SK-N-SH (cell line): ENCODE results near the gene AGAP1. TPM values are rescaled to one million over a fixed set of nuclear protein-coding genes. Genes with fewer than 3 reads are reported as not detected.

Experiments used
- CTCF ChIA-PET: fragments of 300-600, 350-600 bp; formaldehyde crosslinking; extraction: SDS; loops from one replicate; lab custom pipeline; 2021; lab: Yijun Ruan, JAX
- POLR2A ChIA-PET: fragments of 350-600 bp; sonication (Branson Sonifier 250); formaldehyde crosslinking; extraction: SDS; loops from one replicate; lab custom pipeline; 2020; ENCODE audit warnings: antibody characterized with exemption, inconsistent platforms; lab: Yijun Ruan, JAX
- DNase-seq: peaks from one replicate; pipeline ENCODE4 v3.0.0; 2012
- H2AFZ ChIP-seq: fragments of 200-600 bp; sonication (generic); 2 replicates; pipeline ENCODE4 v1.8.1; 2016; ENCODE audit warnings: antibody characterized with exemption, mild to moderate bottlenecking, low read depth
- H3F3A ChIP-seq: fragments of 200-600 bp; sonication (generic); replicated peaks from 2 replicates; pipeline ENCODE3; 2016; ENCODE audit warnings: antibody characterized with exemption, mild to moderate bottlenecking; ENCODE audit not compliant: insufficient read depth
- H3K27ac ChIP-seq, 2 experiments: fragments of 200-500 bp in 1 of 2; fragments of 200-600 bp in 1 of 2; sonication (Bioruptor generic) in 1 of 2; sonication (generic), shearing (Covaris generic) in 1 of 2; 2 replicates each; pipeline versions ENCODE4 v1.5.1 to v1.6.1; 2014 to 2016; ENCODE audit warnings: low read depth in 2 of 2, inconsistent platforms in 1 of 2, low read length in 1 of 2, mild to moderate bottlenecking in 1 of 2, mixed read lengths in 1 of 2
- H3K27me3 ChIP-seq: fragments of 200-600 bp; sonication (generic), shearing (Covaris generic); 2 replicates; pipeline ENCODE4 v1.6.1; 2016; ENCODE audit warnings: mixed run types; ENCODE audit not compliant: insufficient read depth
- H3K36me3 ChIP-seq, 2 experiments: fragments of 200-500 bp in 1 of 2; fragments of 200-600 bp in 1 of 2; sonication (Bioruptor generic) in 1 of 2; sonication (generic) in 1 of 2; replicated peaks in 1 of 2; 2 replicates each; pipeline versions ENCODE3 to v1.5.1; 2014 to 2016; ENCODE audit warnings: low read length in 1 of 2, mild to moderate bottlenecking in 1 of 2; ENCODE audit not compliant: insufficient read depth in 2 of 2, control insufficient read depth in 1 of 2
- H3K4me1 ChIP-seq, 2 experiments: fragments of 200-500 bp in 1 of 2; fragments of 200-600 bp in 1 of 2; sonication (Bioruptor generic) in 1 of 2; sonication (generic), shearing (Covaris generic) in 1 of 2; 2 replicates each; pipeline versions ENCODE4 v1.5.1 to v1.6.1; 2014 to 2016; ENCODE audit warnings: low read depth in 1 of 2, low read length in 1 of 2, mixed run types in 1 of 2; ENCODE audit not compliant: insufficient read depth in 2 of 2, control insufficient read depth in 1 of 2
- H3K4me2 ChIP-seq: fragments of 200-600 bp; sonication (generic), shearing (Covaris generic); 2 replicates; pipeline ENCODE4 v1.6.1; 2017; ENCODE audit warnings: mixed run types
- H3K4me3 ChIP-seq, 2 experiments: fragments of 200-500 bp in 1 of 2; fragments of 200-600 bp in 1 of 2; sonication (Bioruptor generic) in 1 of 2; sonication (generic), shearing (Covaris generic) in 1 of 2; 2 replicates each; pipeline versions ENCODE4 v1.5.1 to v1.8.1; 2014 to 2016; ENCODE audit warnings: low read depth in 2 of 2, inconsistent platforms in 1 of 2, low read length in 1 of 2, mild to moderate bottlenecking in 1 of 2, mixed read lengths in 1 of 2, moderate library complexity in 1 of 2
- H3K79me2 ChIP-seq: fragments of 200-600 bp; sonication (generic); 2 replicates; pipeline ENCODE4 v1.8.1; 2017; ENCODE audit warnings: mild to moderate bottlenecking; ENCODE audit not compliant: insufficient read depth
- H3K9ac ChIP-seq: fragments of 200-600 bp; sonication (generic); 2 replicates; pipeline ENCODE4 v1.6.1; 2017; ENCODE audit warnings: mixed run types
- H3K9me2 ChIP-seq: fragments of 200-600 bp; sonication (generic); 2 replicates; pipeline ENCODE4 v1.6.1; 2017; ENCODE audit warnings: mixed run types
- H3K9me3 ChIP-seq: fragments of 200-600 bp; sonication (generic); 2 replicates; pipeline ENCODE4 v1.6.1; 2017; ENCODE audit warnings: mixed run types, mild to moderate bottlenecking, moderate library complexity
- H4K20me1 ChIP-seq: fragments of 200-600 bp; sonication (generic); 2 replicates; pipeline ENCODE4 v1.6.1; 2017; ENCODE audit warnings: mild to moderate bottlenecking, mixed run types; ENCODE audit not compliant: insufficient read depth
- CHD2 ChIP-seq: fragments of 150-350 bp; IDR thresholded peaks from 2 replicates; pipeline ENCODE4 v1.6.1; 2018; ENCODE audit warnings: low read length; ENCODE audit not compliant: partially characterized antibody
- ELF1 ChIP-seq: IDR thresholded peaks from 2 replicates; pipeline ENCODE4 v1.4.0; 2012
- GATA2 ChIP-seq: sonication (generic); formaldehyde crosslinking; IDR thresholded peaks from 2 replicates; pipeline ENCODE4 v1.5.0; 2020; ENCODE audit warnings: mild to moderate bottlenecking, missing genetic modification reagents
- IRF3 ChIP-seq: fragments of 150-350 bp; IDR thresholded peaks from 2 replicates; pipeline ENCODE4 v1.6.1; 2016; ENCODE audit warnings: mild to moderate bottlenecking, low read depth, low read length
- JUND ChIP-seq: IDR thresholded peaks from 2 replicates; pipeline ENCODE4 v1.4.0; 2012
- MEF2A ChIP-seq: IDR thresholded peaks from 2 replicates; pipeline ENCODE4 v1.4.0; 2012; ENCODE audit warnings: low read depth, borderline replicate concordance
- MXI1 ChIP-seq: IDR thresholded peaks from 2 replicates; pipeline ENCODE4 v1.6.1; 2012; ENCODE audit warnings: mild to moderate bottlenecking, low read depth, low read length, improper control_type of control experiment
- NFIC ChIP-seq: IDR thresholded peaks from 2 replicates; pipeline ENCODE4 v1.4.0; 2012; ENCODE audit warnings: borderline replicate concordance
- PBX3 ChIP-seq: IDR thresholded peaks from 2 replicates; pipeline ENCODE4; 2012
- RCOR1 ChIP-seq: fragments of 150-350 bp; IDR thresholded peaks from 2 replicates; pipeline ENCODE4 v1.6.1; 2017; ENCODE audit warnings: antibody characterized with exemption, low read length
- RXRA ChIP-seq: IDR thresholded peaks from 2 replicates; pipeline ENCODE4 v1.4.0; 2012; ENCODE audit warnings: low read depth, mild to moderate bottlenecking, borderline replicate concordance
- SMC3 ChIP-seq: IDR thresholded peaks from 2 replicates; pipeline ENCODE4 v1.6.1; 2012; ENCODE audit warnings: low read depth, low read length, improper control_type of control experiment
- TEAD4 ChIP-seq: IDR thresholded peaks from 2 replicates; pipeline ENCODE4 v1.4.0; 2012; ENCODE audit warnings: mild to moderate bottlenecking, borderline replicate concordance; ENCODE audit not compliant: insufficient read depth
- USF2 ChIP-seq: fragments of 150-350 bp; IDR thresholded peaks from 2 replicates; pipeline ENCODE4 v1.6.1; 2017; ENCODE audit warnings: antibody characterized with exemption, low read length, low read depth, borderline replicate concordance
- YY1 ChIP-seq: IDR thresholded peaks from 2 replicates; pipeline ENCODE4 v1.4.0; 2012; ENCODE audit warnings: low read depth, mild to moderate bottlenecking
- ZBTB33 ChIP-seq: IDR thresholded peaks from 2 replicates; pipeline ENCODE4 v1.4.0; 2012; ENCODE audit warnings: low read depth, borderline replicate concordance
- WGBS: methylation state at CpG from one replicate; pipeline ENCODE4 v1.1.6; 2017; ENCODE audit warnings: low lambda C conversion rate; 5-methylcytosine and 5-hydroxymethylcytosine counted together
- polyA plus RNA-seq, 3 experiments: library from polyadenylated mRNA; depleted of rRNA; stranded (reverse); fragments of >200 nt; gene quantifications; 2 replicates each; pipeline ENCODE4 v1.2.3, GENCODE V29; 2012

AGAP1 gene
- polyA plus RNA-seq, 1 of the 3 experiments (the other 2 are of a cell fraction) = 8.8 TPM

GRCh38 chr2:235851828-235852525 is 358.1 kb downstream of the AGAP1 start:
- POLR2A ChIA-PET = no interaction called here
- WGBS = 95% methylated on average over 26 of the region's 26 CpGs
- Histone ChIP-seq H4K20me1 (no peaks in the 10 kb centered on the region), H3K4me1 (peaks cover 0 to 3% of the 10 kb centered on the region in 2 experiments; a peak in 1 of 4 replicates), H3K36me3 (no peaks in the 10 kb centered on the region), H3K4me3 (no peak overlapping the region), H3K9me2 (no peaks in the 10 kb centered on the region), H2AFZ (no peak overlapping the region), H3K4me2 (no peak overlapping the region), H3K79me2 (no peaks in the 10 kb centered on the region), H3K27ac (no peak overlapping the region), H3K27me3 (no peaks in the 10 kb centered on the region), H3K9me3 (no peaks in the 10 kb centered on the region), H3F3A (no peaks in the 10 kb centered on the region), H3K9ac (no peak overlapping the region)
- TF ChIP-seq MXI1 (no peak), TEAD4 (no peak)
- peak; percentile 51 for DNase-seq
- CTCF ChIA-PET = interaction anchor here (0.6 to 1.6 kb wide), 3 partner anchors 60 to 69 kb away, joined by 3 read pairs; no protein-coding TSS in a partner anchor

- TF ChIP-seq SMC3 (no peak), NFIC (no peak), CHD2 (no peak), GATA2 (CRISPR knock-in tag) (0 out of 2 replicates have a peak, but pooled peaks have one; percentile 51), JUND (no peak), RCOR1 (peak; percentile 70; the same call in 1 of the 2 replicates), ELF1 (no peak), PBX3 (no peak), USF2 (no peak), MXI1 (0 out of 2 replicates have a peak, but pooled peaks have one; percentile 46), YY1 (no peak), IRF3 (no peak), MEF2A (no peak), TEAD4 (no peak), ZBTB33 (no peak), RXRA (no peak)
- no peak overlapping the region for H3K9ac ChIP-seq
- CTCF ChIA-PET = interaction anchor here (0.8 kb wide), 1 partner anchor 70 kb away, joined by 3 read pairs; no protein-coding TSS in a partner anchor
Observed at GRCh38 chr2:235852526-235852920, 358.7 kb downstream of the AGAP1 start.

More at GRCh38 chr2:235852526-235852920, 358.7 kb downstream of the AGAP1 start:
- H3K27me3 ChIP-seq = no peaks in the 10 kb centered on the region
- H3K4me1 ChIP-seq = peaks cover 0 to 3% of the 10 kb centered on the region in 2 experiments; a peak in 1 of 4 replicates
- H3K79me2 ChIP-seq = no peaks in the 10 kb centered on the region
- WGBS = 74% methylated on average over 11 of the region's 11 CpGs
- H3K4me2 ChIP-seq = no peak overlapping the region
- H3K27ac ChIP-seq = no peak overlapping the region
- H2AFZ ChIP-seq = no peak overlapping the region
- DNase-seq = peak; percentile 81
- no peaks in the 10 kb centered on the region for H4K20me1 ChIP-seq
- no peaks in the 10 kb centered on the region for H3K9me3 ChIP-seq
- H3F3A ChIP-seq = no peaks in the 10 kb centered on the region
- no peaks in the 10 kb centered on the region for H3K9me2 ChIP-seq
- H3K36me3 ChIP-seq = no peaks in the 10 kb centered on the region
- H3K4me3 ChIP-seq = no peak overlapping the region
- POLR2A ChIA-PET = no interaction called here
